ENCODE results near the gene PDIA6.
A peak's percentile ranks its signal among the peaks of the same experiment; 100 is the strongest.
"Not testable (repeated sequence)": the region's sequence is repeated elsewhere in the genome, so short reads cannot be mapped to it uniquely, and the experiment has no call there.

PDIA6 gene

DNA sequence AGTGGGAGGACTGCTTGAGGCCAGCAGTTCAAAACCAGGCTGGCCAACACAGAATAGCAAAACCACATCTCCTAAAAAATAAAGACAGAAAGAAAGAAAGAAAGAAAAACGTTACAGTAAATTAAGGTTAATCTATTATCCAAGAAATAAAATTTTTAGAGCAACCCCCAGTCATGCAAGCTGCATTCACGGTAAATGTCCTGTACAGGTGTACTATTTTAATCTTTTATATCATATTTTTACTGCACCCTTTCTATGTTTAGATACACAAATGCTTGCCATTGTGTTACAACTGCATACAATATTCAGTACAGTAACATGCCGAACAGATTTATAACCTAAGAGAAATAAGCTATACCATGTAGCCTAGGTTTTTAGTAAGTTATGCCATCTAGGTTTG lies 6.0 kb downstream of the PDIA6 start:
- DNase-seq: no peak

DNA sequence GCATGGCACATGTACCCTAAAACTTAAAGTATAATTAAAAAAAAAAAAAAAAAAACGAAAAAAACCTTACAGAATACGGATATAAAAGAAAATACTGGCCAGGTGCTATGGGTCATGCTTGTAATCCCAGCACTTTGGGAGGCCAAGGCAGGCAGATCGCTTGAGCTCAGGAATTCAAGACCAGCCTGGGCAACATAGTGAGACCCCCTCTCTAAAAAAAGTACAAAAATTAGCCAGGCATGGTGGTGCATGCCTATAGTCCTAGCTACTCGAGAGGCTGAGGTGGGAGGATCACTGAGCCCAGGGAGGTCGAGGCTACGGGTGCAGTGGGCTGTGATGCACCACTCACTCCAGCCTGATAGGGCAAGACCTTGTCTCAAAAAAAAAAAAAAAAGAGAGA lies 6.6 kb downstream of the PDIA6 start:
- not testable (repeated sequence) for DNase-seq

DNA sequence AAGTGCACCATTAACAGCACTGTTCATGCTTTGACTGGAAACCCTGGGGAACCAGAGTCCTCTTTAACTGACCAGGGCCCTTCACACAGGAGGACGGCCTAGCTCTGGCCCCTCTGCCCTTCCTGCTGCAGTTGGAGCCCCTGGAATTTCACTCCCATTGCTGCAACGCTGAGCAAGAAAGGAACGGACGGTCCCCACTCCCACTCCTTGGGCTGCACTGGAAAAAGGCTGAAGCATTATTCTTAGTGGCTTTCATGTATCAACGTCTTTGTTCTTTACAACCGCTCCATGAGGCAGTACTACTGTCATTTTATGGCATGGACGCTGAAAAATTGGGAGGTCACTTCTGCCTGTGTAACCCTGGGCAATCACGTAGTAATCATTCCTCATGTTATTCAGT lies 9.9 kb downstream of the PDIA6 start:
- no peak for DNase-seq

GRCh38 chr2:10800163-10800562 lies 12.4 kb downstream of the PDIA6 start:
- DNase-seq: no peak

- no peak for DNase-seq
These were observed 13.8 kb downstream of the PDIA6 start for GRCh38 chr2:10798783-10799182.

GRCh38 chr2:10796703-10797102 lies 15.9 kb downstream of the PDIA6 start:
- DNase-seq: no peak

DNA sequence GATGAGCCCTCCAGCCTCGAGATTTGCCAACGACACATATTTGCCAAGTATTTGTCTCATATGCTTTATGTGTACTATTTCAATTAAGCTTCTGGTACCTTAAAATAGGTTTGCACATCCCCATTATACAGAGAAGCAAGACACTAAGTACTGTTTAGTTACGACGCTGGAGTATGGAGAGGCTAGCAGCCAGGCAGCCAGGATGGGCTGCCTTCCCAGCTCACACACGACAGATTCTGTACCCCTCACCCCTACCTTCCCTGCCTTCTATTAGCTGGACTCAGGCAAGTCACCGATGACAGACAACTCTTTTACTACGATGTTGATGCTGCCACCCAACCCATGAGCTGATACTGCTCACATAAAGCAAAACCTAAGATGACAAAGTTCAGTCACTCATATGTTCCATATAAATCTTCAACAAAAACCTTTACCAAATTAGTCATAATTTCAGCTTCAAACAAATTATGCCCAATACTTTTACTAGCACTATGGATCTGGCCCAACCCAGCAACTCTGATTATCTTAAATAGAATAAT lies 17.0 kb downstream of the PDIA6 start:
- DNase-seq: no peak

DNA sequence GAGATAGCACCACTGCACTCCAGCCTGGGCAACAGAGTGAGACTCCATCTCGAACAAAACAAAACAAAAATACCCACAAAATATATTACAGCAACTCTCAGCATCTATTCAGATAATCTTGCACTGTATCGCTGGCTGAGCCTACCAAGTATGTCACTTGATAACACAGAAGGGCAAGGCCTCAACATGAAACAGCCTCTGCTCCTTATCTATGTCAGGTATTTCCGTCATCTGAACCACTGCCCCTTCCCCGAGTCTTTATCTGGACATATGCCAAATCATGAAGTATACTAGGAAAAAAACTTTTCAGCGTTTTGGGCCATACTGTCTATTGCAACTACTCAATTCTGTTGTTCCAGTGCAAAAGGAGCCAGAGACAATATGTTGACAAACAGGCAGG lies 17.7 kb downstream of the PDIA6 start:
- DNase-seq: no peak

GRCh38 chr2:10793816-10794215 lies 18.8 kb downstream of the PDIA6 start:
- DNase-seq: no peak

- no peak for DNase-seq
These were observed 19.8 kb downstream of the PDIA6 start for GRCh38 chr2:10792660-10793400.

DNA sequence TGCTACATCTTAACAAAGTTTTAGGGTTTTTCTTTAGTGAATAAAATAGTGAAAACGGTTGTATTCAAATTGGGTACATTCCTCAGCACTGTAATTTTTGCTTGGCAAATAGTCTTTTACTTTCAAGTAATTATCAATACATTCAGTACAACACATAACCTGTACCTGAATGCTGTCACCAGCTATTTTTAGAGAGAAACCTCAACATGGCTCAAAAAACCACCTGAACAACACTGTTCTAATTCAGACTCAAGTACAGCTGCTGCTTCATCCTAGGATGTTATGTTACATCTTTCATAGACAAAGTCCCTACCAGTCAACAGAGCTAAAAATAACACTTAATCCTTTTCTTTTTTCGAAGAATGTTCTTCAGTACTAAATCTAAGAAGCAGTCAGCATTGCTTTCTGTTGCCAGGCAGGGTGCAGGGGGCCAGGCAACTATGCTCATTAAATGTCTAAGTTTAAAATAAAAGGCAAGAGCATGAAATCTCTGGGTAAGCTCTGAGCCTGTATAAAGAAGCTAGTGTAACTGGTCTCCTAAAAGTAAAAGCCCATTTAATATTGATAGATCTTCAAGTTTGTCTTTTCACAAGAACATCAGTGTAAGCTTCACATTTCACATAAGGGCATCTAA lies 20.5 kb downstream of the PDIA6 start:
- peak in 1 of 2 donors; percentile 52 for DNase-seq

GRCh38 chr2:10790228-10790973 lies 22.2 kb downstream of the PDIA6 start:
- DNase-seq: peak in 1 of 2 donors; percentile 62

DNA sequence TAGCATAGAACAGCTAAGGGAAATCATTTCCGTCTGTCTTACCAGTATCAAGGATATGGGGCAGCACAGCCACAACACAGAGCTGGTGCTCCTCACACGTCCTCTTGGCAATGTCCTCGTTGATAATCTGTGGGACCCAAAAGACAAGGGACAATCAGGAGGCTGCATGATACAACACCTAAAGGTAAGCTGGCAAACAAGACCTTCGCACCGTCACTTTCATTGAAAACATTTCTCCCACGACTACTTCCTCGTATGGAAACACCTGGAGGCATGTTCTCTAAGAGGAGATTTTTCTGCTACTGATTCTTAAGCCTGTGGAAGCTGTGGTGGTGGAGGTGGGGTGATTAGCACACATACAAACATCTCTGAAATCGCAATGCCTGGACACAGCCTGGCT lies 23.7 kb downstream of the PDIA6 start:
- DNase-seq: no peak

GRCh38 chr2:10787176-10787968 lies 25.2 kb downstream of the PDIA6 start:
- peak; percentile 28 to 41 for DNase-seq

DNA sequence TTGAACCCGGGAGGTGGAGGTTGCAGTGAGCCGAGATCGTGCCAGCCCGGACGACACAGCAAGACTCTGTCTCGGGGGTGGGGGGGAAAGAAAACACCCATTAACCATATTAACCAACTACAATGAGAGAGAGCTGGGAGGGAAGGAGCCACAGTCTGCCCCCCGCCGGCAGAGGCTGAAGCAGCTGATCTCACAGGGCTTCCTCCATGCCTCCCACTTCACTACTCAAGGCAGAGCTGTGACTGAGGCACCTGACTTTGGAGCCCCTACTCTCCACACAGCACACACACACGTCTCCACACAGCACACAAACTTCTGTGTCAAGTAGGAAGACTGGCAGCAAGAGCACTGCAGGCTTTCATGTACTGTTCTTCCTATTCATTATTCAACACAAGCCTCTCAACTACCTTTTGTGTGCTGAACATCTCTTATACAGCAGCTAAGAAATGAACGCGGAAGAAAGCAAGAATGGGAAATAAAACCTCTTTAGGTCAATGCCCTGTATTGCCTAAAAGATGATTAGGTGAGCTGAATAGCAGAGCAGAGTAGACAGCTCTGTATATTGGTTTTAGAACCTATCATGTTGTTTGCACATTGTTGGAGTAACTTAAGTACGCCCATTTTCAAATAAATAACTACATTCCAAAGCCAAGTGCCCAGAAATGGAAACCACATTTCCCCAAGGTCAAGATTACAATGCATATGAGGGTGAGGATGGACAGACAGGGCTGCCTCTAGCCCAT lies 26.2 kb downstream of the PDIA6 start:
- no peak for DNase-seq

DNA sequence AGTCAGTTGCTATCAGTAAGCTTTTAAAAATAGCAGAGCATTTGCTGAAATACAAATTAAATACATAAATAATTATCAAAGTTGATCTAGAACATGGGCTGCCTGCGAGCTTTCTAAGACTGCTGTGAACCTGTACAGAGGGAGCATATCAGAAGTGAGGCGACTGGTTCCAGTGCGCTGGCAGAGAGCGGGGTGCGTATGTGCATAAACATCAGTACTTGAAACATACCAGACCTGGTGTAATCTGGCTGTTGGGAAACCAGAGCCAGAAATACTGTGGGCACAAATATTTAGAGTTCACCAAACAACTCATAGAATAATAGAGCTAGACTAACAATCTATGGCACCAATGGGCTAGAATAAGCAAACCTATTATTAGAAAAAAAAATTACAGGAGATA lies 27.3 kb downstream of the PDIA6 start:
- DNase-seq: no peak

DNA sequence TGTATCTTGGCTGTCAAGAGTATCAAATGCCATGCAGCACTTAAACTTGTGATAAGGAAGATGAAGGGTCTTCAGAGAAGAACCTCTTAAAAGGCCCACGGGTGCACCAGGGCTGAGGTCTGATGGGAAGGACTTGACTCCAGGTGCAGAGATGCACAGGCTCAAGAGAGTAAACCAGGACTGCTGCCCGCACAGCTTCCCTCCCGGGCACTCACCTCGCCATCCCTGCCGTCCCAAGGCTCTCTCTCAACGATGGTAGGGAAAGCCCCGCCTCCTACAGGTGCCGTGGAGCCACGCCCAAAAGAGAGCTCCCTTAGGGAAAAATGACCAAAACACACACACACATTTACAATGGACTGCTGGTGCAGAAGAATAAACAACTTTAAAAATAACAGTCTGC lies 27.9 kb downstream of the PDIA6 start:
- no peak for DNase-seq

- no peak for DNase-seq
These were observed 29.2 kb downstream of the PDIA6 start for GRCh38 chr2:10783421-10783820.

DNA sequence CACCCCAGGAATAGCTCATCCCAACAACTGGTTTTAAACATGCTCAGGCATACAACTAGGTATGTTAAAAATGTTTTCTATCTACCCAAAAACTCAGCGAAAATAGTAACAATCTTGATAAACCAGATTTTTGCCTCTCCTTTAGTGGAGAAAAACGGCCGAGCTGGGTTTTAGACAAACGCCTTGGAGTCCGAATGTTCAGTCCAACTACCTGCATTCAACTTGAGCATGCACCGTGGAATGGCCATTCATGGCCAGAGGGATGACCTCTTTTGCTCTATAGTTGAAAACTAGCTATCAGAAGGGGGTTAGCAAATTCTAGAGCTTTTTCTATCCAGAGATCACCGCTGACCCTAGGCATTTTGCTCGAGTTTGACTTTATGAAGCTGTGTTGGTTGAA lies 30.8 kb downstream of the PDIA6 start:
- DNase-seq: no peak

- not testable (repeated sequence) for DNase-seq
These were observed 31.8 kb downstream of the PDIA6 start for GRCh38 chr2:10780821-10781220.

DNA sequence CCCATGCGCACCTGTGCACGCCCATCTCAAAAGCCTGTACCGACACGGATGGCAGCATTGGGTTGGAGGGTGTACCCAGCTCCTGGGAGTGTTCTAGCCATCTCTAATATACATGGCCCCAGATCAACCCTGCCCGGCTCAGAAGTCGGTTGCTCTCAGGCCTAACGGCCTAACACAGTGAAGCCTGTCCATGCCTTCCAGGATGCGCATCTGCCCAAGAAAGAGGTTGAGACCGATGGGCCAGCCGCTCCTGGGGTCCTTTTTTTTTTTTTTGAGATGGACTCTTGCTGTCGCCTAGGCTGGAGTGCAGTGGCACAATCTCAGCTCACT lies 32.1 kb downstream of the PDIA6 start:
- no peak for DNase-seq

DNA sequence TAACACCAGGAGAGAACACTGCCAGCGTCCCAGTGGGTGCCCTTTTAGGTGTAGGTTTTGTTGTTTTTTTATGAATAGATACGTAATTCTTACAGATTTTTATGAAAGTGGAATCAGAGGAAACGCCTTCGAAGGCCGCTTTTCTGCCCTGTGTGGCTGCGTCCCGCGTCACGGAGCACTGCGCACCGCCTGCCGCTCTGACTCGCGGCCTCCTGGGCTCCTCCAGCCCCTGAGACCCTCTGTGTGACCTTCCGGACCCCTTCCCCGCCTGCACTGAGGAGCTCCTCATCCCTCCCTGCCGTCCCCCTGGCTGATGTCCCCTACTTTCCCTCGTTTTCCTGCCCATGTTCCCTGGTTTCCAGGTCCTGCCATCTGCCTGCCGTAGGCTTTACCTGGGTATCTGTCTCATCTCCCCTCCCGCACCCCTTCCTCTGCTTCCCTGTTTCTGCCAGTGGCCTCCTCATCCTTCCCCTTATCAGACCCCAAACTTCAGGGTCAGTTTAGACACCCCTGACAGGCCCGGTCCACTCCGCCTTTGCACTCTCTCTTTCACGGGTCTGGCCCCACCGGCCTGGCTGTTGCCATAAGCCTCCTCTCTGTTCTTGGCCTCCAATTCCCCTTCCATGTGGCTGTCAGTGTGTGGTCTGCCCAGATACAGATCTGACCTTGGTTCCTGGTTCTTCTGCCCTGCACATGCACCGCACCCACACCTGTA lies 32.7 kb downstream of the PDIA6 start:
- DNase-seq: no peak
